HG03432 (cell line): ENCODE measurements around the gene METTL6.
"Not testable (repeated sequence)": the region's sequence is repeated elsewhere in the genome, so short reads cannot be mapped to it uniquely, and the experiment has no call there.

Experiments
- ATAC-seq: cut with Tn5 transposase; IDR thresholded peaks from one replicate; pipeline ENCODE4 v1.9.1; 2021; ENCODE audit warnings: mild to moderate bottlenecking, moderate library complexity; ENCODE audit not compliant: unreplicated experiment

METTL6 gene

GRCh38 chr3:15427182-15427880 is at the start of gene METTL6, which contains the start of gene EAF1:
METTL6 (minus strand) TSS chr3:15427544; CDS start chr3:15426511, 1,033 bp downstream.
EAF1 (plus strand) TSS chr3:15427598; CDS start chr3:15427780, 182 bp downstream.
- ATAC-seq: peak; percentile 95

DNA sequence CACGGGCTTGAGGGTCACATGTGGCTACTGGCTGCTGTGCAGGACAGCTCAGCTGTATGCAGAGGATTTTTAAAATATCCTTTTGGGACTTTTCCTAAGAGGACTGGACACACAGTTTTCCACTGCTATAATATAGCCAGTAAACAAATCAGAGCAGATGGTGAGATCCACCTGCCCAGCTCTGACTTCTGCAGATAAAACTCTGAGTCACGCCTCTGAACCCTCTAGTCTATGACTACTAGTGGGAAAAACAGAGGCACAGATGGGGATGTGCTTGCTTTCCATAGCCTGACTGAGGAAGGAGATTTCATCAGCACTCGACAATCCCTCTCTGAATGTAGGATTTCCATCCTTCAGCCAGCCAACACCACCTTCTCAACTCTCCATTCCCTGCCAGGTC is 49.0 kb upstream of the METTL6 start:
- no peak for ATAC-seq

DNA sequence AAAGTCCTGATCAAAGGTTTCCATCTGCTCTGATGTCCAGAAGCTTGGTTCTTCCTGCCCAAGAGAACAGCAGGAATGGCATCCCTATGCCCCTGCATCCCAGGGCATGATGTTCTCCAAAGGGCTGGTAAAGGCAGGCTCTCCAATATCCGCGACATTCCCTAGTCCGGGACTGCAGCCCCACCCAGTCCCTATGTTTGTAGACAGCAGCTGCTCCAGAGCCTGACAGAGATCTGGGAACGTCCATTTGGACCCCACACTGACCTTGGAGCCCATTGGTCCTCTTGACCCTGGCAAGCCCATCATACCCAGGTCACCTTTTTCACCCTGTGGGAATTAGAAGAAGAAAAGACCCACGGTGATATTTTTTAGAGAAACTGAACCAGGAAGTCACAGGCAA is 47.8 kb upstream of the METTL6 start:
- no peak for ATAC-seq

DNA sequence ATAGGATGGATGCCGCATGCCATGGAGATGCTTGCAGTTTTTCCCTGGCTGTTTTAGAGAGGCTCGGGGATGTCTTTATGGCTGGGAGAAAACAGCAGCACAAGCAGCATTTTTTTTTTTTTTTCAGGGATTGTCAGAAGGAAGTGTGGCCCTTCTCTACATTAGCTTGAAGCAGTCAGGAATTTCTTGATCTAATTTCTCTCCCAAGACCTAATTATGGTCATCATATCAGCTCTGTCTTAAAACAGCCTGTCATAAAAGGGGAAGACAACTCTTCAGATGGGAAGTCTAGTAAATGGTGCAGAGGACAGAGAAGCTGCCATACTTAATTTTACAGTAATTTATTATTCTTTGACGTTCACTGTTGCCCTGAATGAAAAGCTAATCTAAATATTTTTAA is 44.5 kb upstream of the METTL6 start:
- no peak for ATAC-seq

DNA sequence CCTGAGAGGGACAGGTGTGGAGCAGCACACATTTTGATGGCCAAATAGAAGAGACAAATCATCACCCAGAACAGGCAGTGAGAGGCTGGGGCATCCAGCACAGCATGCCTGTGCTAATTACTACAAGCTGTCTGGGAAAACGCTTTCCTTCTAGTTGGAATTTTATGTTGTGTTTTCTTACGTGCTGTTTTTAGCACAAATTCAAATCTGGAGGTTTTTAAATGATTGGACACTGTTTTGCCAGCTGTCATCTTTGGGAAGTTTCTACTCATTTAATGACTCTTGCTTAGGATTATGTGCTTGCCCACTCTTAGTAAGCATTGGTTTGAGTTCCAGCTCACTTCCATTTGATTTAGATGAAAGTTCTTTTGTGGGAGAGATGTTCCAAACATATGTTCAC is 43.5 kb upstream of the METTL6 start:
- no peak for ATAC-seq

- no peak for ATAC-seq
Measured at GRCh38 chr3:15470261-15470660, 42.9 kb upstream of the METTL6 start.

DNA sequence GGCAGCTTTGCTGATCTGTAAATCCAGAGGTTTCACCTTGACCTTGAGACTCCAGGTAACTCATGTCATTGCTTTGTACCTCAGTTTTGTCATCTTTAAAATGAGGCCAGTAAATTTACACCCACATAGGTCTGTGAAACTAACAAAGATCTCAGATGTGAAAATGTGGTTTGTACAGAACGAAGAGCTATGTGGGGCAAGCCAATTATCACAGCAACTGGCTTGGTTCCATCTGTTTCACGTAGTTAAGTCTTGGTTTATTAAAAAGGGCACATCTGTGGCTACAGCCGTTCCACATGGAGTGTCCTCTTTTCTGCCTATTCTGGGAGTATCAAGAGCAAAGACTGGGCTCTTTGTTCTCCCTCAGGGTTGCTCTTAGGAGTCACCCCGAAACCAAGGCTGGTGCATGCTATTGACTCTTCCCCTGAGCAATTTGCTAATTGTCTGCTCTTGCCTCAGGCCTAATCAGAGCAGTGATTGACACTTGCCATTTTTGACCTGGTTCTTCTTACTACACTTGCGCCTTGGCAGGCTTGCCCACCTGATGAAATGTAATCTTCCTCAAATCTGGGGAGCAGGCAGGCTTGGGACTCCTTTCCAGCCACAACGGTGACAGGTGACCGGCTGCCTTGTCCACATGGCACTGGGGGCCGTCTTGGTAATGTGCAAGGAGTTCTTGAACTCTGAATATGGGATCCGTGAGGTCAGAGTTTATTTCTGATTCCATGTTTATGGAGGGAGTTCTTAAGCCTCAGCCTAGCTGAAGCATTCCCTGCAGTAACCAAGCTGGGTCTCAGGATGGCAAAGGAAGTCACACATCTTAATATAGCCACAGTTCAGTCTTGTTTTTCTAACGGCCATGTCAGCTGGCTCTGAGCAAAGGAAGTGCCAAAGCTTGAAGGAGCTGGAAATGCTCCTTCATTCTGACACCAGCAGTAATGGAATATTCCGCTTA is 40.2 kb upstream of the METTL6 start:
- peak; percentile 78 for ATAC-seq

DNA sequence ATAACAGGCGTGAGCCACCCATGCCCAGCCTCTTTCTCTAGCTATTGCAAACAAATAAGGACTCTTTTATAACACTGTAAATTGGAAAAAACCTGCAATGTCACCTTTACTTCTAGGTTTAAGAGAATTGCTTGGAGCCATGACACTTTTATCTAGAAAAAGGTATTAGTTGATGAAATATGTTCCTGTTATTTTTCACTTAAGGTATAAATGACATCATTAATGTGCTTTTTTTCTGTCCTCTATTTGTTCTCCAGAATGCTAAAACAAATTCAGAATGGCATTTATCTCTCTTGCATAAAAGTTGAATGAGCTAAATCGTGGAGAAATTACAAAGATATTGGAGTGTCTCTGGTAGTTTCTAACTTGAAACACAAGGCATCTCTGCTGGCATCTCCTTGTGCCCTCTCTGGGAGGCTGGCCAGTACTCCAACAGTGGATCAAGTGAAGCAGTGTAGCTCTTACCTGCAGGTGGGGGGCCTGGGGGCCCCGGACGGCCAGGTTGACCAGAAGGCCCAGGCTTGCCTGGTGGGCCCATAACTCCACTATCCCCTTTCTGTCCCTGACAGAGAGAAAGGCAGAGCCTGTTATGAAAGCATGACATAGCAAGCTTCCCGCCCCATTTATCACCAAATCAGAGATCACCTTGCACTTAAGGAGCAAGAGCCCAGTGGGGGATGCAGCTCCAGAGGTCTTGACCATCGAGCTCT is 38.7 kb upstream of the METTL6 start:
- no peak for ATAC-seq

DNA sequence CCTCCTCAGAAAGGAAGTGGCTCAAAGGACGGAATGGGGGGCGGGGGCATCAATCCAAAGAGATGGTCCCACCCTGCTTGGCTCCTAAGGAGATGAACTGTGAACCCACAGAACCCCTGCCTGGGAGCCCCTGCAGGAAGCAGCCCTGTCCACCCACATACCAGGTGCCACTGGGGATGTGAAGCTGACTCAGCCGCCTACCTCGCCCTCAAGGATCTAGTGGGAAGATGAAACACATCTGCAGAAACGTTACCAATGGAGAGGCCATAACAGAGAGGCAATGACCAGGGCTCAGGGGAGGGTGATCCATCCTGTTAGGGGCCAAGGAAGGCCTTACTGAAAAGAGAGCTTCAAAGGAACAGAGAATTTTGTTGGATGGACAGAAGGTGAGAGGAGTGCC is 35.1 kb upstream of the METTL6 start:
- ATAC-seq: no peak

DNA sequence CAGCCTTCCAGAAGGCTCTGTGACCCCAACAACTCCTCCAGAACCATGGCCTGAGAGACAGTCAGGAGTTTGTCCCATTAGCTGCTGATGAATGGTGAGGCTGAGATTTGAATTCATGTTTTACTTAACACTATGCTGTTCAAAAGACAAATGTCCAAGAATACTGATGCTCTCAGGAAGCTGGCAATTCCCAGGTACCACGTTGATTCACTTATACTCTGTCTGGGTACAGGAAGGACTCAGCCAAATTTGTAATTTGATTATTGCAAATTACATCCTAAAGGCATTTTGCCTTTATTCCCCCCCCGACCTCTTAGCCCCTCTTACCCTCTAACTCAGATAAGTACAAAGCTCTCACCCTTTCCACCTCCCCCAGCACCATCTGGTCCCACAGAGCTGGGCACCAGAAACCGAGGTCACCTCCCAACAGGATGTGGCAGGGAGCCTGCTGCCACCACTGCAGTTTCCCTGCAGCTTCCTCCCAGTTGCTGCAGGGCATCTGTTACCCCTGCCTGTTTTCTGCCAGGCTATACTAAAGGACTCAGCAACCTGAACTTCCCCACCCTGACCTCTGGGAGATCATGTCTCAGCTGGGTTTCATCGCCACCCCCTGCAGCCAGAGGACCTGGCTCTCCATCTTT is 33.7 kb upstream of the METTL6 start:
- no peak for ATAC-seq

GRCh38 chr3:15458212-15458780 is 31.0 kb upstream of the METTL6 start:
- ATAC-seq: no peak

- not testable (repeated sequence) for ATAC-seq
Measured at GRCh38 chr3:15456915-15457314, 29.6 kb upstream of the METTL6 start.

GRCh38 chr3:15456321-15456720 is 29.0 kb upstream of the METTL6 start:
- ATAC-seq: no peak

- no peak for ATAC-seq
Measured at GRCh38 chr3:15455756-15456155, 28.4 kb upstream of the METTL6 start.

DNA sequence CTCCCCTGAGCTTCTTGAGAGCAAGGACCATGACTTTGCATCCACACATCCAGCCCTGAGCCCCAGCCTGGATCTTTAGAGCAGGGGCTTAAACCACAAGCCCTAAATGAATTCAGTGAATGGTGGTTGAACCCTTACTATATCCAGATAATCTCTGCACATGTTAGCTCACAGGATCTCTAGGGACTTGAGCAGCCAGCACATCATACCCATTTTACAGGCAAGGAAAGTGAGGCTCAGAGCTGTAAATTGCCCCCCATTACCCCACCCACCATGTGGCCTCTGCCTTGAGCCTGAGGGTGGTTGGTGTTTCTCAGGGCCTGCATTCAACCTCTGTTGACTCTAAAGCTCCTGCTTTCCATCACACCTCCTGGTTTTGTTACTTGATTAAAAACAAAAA is 27.6 kb upstream of the METTL6 start:
- no peak for ATAC-seq

DNA sequence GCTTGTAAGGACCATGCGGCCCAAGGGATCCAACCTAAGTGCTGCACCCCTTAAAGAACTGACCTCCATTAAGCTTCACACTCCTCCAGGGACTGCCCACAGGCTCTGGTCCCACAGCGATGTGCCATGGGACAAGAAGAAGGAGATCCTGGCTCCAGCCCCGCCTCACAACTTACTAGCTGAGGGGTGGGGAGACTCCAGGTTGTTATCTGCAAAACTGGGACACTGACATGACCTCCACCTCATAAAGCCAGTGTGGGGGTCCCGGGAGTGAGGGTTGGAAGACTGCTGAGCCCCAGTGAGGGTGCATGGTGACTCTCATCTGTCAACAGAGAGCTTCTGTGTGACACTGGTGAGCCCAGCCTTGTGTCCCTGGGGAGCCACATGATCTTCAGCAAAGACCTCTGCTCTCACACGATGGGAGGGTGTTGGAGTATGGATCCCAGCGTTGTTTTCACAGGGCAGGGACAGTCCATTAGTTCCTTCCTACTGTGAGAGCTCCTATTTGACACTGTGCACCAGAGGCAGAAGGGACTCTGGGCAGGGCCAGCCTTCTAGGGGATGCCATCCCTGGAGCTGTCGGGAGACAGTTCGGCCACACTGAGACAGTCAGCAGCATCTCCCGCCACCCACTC is 26.8 kb upstream of the METTL6 start:
- no peak for ATAC-seq

DNA sequence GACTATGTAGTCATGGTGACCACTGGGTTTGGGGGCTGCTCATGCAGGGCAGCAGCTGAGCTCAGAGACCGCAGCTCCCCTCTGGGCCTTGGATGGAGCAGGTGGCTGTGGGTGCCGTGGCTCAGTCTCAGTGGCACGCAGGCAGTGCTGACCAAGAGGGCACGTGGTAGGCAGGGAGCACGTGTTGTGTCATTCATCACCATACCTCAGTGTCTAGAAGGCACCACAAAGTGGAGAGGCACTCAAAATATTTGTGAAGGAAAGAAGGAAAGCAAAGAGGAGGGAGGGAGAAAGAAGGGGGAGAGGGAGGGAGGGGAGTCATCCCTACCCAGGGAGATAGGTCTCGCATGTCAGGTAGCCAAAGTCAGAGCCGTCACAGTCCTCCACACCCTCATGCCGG is 26.2 kb upstream of the METTL6 start:
- ATAC-seq: no peak

- no peak for ATAC-seq
Measured at GRCh38 chr3:15452961-15453360, 25.6 kb upstream of the METTL6 start.

GRCh38 chr3:15452156-15452555 is 24.8 kb upstream of the METTL6 start:
- ATAC-seq: no peak
